Nephron progenitor cell (in vitro differentiated cells): Measurements from ENCODE around the gene COL25A1.

Source experiments
- DNase-seq: peaks from one replicate; pipeline ENCODE4 v3.0.0; 2021
- H3K27ac Mint-ChIP-seq: 2 replicates; pipeline ENCODE4 v1.8.0; 2021; ENCODE audit warnings: mild to moderate bottlenecking, moderate library complexity, mixed read lengths
- H3K27me3 Mint-ChIP-seq: 2 replicates; pipeline ENCODE4 v1.8.0; 2021; ENCODE audit warnings: mild to moderate bottlenecking, low read depth, mixed read lengths; ENCODE audit not compliant: poor library complexity
- H3K36me3 Mint-ChIP-seq: 2 replicates; pipeline ENCODE4 v1.8.0; 2021; ENCODE audit warnings: low read depth, mixed read lengths
- H3K4me1 Mint-ChIP-seq: 2 replicates; pipeline ENCODE4 v1.8.0; 2021; ENCODE audit warnings: mixed read lengths
- H3K4me3 Mint-ChIP-seq: 2 replicates; pipeline ENCODE4 v1.8.0; 2021; ENCODE audit warnings: mild to moderate bottlenecking, moderate library complexity, mixed read lengths
- H3K9me3 Mint-ChIP-seq: 2 replicates; pipeline ENCODE4 v1.8.0; 2021; ENCODE audit warnings: mild to moderate bottlenecking, moderate library complexity, mixed read lengths
- CTCF ChIP-seq: fragments of 200-600 bp; sonication (generic); IDR thresholded peaks from 2 replicates; pipeline ENCODE4 v1.5.0; 2021; ENCODE audit warnings: antibody characterized with exemption

Gene COL25A1

GRCh38 chr4:109016200-109016599, 286.3 kb downstream of the COL25A1 start:
- Mint-ChIP-seq H3K4me3 (no peak overlapping the region), H3K27me3 (peaks cover 8% of the 10 kb centered on the region)

GRCh38 chr4:109015413-109015810, 287.0 kb downstream of the COL25A1 start:
- TF ChIP-seq CTCF = no peak
- Mint-ChIP-seq H3K9me3 (peaks cover 8% of the 10 kb centered on the region), H3K4me1 (peaks cover under 1% of the 10 kb centered on the region), H3K4me3 (no peak overlapping the region), H3K36me3 (no peaks in the 10 kb centered on the region), H3K27ac (no peak overlapping the region), H3K27me3 (peaks cover 8% of the 10 kb centered on the region)
- DNase-seq = no peak

More at GRCh38 chr4:109016200-109016599, 286.3 kb downstream of the COL25A1 start:
- H3K36me3 Mint-ChIP-seq = peaks cover 5% of the 10 kb centered on the region
- TF ChIP-seq CTCF = no peak
- DNase-seq = no peak
- H3K9me3 Mint-ChIP-seq = peaks cover 13% of the 10 kb centered on the region
- no peak overlapping the region for H3K27ac Mint-ChIP-seq
- no peaks in the 10 kb centered on the region for H3K4me1 Mint-ChIP-seq

GRCh38 chr4:109014593-109015412, 287.7 kb downstream of the COL25A1 start:
- peaks cover 4% of the 10 kb centered on the region for H3K9me3 Mint-ChIP-seq
- no peak overlapping the region for H3K4me3 Mint-ChIP-seq
- TF ChIP-seq CTCF = no peak
- H3K27me3 Mint-ChIP-seq = peaks cover 8% of the 10 kb centered on the region
- no peaks in the 10 kb centered on the region for H3K36me3 Mint-ChIP-seq
- DNase-seq = no peak
- peaks cover 6% of the 10 kb centered on the region for H3K4me1 Mint-ChIP-seq
- H3K27ac Mint-ChIP-seq = no peak overlapping the region

- no peak overlapping the region for H3K4me3 Mint-ChIP-seq
- peaks cover 4% of the 10 kb centered on the region for H3K9me3 Mint-ChIP-seq
- peaks cover 10% of the 10 kb centered on the region for H3K4me1 Mint-ChIP-seq
- H3K27me3 Mint-ChIP-seq = peaks cover 8% of the 10 kb centered on the region
- no peaks in the 10 kb centered on the region for H3K36me3 Mint-ChIP-seq
- DNase-seq = no peak
- no peak for TF ChIP-seq CTCF
- H3K27ac Mint-ChIP-seq = no peak overlapping the region
These were observed 290.1 kb downstream of the COL25A1 start for GRCh38 chr4:109012286-109012880.

- Mint-ChIP-seq H3K9me3 (peaks cover 4% of the 10 kb centered on the region), H3K4me3 (no peak overlapping the region), H3K27me3 (peaks cover 8% of the 10 kb centered on the region), H3K27ac (no peak overlapping the region), H3K36me3 (no peaks in the 10 kb centered on the region), H3K4me1 (peaks cover 10% of the 10 kb centered on the region)
- DNase-seq = no peak
- no peak for TF ChIP-seq CTCF
These were observed 291.0 kb downstream of the COL25A1 start for GRCh38 chr4:109011241-109012026.
